ENCODE measurements around the gene PFDN1. TPM values are rescaled to one million over a fixed set of nuclear protein-coding genes. Genes with fewer than 3 reads are reported as not detected.

Gene PFDN1
- total and polyA plus RNA-seq, 9 of the 15 experiments (the other 6 are each of a cell fraction or from before 2014, with no cell fraction given) = 45.5 to 215 (median 78.0) TPM

- TF ChIP-seq E2F5 (CRISPR knock-in tag; IDR thresholded peaks at IDR 0.05) = no peak
- no peak for TF ChIP-seq TRIM25 (IDR thresholded peaks at IDR 0.05; ENCODE audit: borderline replicate concordance)
- TF ChIP-seq CHD4 (IDR thresholded peaks at IDR 0.05; ENCODE audit: insufficient read depth, insufficient replicate concordance, low read depth, low read length, poor library complexity, severe bottlenecking) = no peak
- no peak for TF ChIP-seq PPARD (CRISPR knock-in tag; IDR thresholded peaks at IDR 0.05)
- TF ChIP-seq TFE3 (CRISPR knock-in tag; IDR thresholded peaks at IDR 0.05) = no peak
- 0 out of 4 replicates have a peak, but pooled peaks of 1 of the 2 experiments have one; percentile 64 for TF ChIP-seq SIN3A (IDR thresholded peaks at IDR 0.05; ENCODE audit: borderline replicate concordance in 2 of 2, control insufficient read depth in 1 of 2, low read depth in 2 of 2, low read length in 2 of 2)
- no peak for TF ChIP-seq POLR2AphosphoS2 (IDR thresholded peaks at IDR 0.05; ENCODE audit: low read length)
- no peak for TF ChIP-seq POLR3A (IDR thresholded peaks at IDR 0.05; ENCODE audit: borderline replicate concordance, extremely low read depth, insufficient read depth, insufficient read length)
- TF ChIP-seq SOX6 (IDR thresholded peaks at IDR 0.05) = peak; percentile 61; the same call in 1 of the 2 replicates
- TF ChIP-seq ZNF431 (CRISPR knock-in tag; IDR thresholded peaks at IDR 0.05) = no peak
- peak; percentile 77 for TF ChIP-seq ZFX (CRISPR knock-in tag; IDR thresholded peaks at IDR 0.05)
- peak in 1 of 2 experiments; percentile 22; a peak in 1 of 4 replicates for TF ChIP-seq HDAC1 (IDR thresholded peaks at IDR 0.05)
- no peak; a peak in 1 of 4 replicates for TF ChIP-seq TBL1XR1 (IDR thresholded peaks at IDR 0.05; ENCODE audit: low read length in 2 of 2)
- no peak for TF ChIP-seq SIRT6 (IDR thresholded peaks at IDR 0.05; ENCODE audit: low read depth, low read length)
- no peak for TF ChIP-seq ARID4B (CRISPR knock-in tag; IDR thresholded peaks at IDR 0.05)
Observed at GRCh38 chr5:140302786-140303639, at the start of gene PFDN1 (continued).

All from K562 (cell line).